Measurements from ENCODE around the gene GALNT15.

Gene GALNT15

DNA sequence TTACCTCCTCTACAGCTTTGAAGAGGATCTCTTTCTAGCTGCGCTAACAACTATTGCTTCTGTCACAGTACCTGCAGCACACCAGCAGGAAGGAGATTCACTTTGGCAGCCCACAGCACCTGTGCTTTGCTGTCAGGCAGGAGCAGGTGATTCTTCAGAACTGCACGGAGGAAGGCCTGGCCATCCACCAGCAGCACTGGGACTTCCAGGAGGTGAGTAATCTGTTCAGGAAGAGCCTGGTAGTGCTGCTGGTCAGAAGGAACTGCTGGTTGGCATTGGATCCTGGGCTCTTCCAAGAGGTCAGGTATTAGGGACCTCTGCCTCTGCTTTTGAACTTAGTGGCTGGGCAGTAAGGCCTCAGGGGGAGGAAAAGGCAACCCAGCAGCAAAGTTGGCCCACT lies 48.1 kb downstream of the GALNT15 start:
- no peak for DNase-seq (ENCODE audit: low spot score)

DNA sequence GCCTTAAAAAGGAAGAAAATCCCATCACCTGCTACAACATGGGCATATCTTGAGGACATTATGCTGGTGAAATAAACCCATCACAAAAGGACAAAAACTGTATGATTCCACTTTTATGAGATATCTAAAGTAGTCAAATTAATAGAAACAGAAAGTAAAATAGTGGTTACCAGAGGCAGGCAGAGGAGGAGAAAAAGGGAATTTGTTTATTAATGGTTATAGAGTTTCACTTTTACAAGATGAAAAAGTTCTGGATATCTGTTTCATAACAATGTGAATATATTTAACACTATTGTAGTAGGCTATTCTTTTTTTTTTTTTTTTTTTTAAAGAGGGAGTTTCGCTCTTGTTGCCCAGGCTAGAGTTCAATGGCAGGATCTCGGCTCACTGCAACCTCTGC lies 49.8 kb downstream of the GALNT15 start:
- DNase-seq (ENCODE audit: low spot score), result no peak

DNA sequence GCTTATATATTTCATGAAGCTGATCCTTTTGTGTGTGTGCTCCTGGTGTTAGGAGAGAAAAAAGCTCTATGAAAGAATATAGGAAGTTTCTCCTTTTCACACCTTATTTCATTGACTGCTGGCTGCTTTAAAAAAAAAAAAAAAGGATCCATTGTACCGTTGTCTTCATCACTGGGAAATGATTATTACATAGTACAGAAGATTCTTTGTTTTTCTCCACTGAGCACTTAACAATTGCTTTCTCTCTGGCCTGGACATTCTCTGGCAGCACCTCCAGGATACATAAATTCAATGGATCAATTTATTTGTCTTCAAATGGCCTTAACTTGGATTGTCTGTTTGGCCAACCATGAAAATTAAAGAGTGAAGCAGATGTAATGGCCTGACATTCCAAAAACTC lies 53.1 kb downstream of the GALNT15 start:
- DNase-seq (ENCODE audit: low spot score), result no peak

DNA sequence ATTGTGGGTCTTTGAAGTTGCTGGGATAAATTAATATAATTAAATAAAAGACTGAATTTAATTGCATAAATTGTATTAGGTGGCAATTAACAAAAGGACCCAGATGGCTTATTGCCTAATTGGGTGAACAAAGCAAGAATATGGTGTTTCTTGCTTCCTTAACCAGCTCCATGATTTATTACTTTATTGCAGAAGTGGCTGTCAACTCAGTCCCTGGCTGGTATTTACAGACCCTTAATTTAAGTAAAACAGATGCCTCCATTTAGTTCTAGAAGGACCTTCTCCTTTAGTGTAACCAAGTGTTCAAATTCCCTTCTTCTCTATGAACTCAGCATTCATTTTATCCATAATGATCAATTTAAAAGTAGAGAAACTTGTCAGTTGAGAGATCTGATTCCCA lies 55.2 kb downstream of the GALNT15 start:
- no peak for DNase-seq (ENCODE audit: low spot score)

DNA sequence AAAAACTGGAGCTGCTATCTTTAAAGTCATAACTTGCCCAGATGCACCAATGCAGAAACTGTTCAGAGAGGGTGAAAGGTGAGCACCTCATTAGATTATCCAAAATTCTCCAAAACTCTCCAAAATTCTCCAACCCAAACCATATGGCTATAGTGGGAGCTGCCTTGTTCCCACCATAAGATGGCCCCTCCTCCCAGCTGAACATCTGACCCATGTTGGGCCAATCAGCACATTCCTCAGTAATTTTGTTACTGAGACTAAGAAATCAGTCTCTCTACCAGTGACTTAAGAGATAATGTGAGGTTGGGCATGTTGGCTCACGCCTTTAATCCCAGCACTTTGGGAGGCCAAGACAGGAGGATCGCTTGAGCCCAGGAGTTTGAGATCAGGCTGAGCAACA lies 57.5 kb downstream of the GALNT15 start:
- DNase-seq (ENCODE audit: low spot score), result no peak

DNA sequence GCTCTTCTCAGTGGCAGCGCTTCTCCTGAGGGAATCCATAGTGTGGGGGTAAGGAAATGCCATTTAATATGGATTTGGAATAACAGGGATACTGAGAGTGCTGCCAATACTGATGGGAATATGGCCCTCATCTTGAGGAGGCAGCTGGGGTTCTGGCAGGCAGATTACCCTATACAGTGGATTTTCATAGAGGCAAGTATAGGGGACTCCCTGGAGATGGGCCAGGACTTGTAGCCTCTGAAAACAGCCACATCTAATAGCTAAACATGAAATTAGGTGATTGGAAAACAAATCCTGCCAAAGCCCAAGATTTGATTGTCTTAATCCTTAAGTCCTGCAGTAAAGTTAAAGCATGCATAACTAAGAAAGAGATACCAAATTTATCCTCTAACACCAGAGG lies 59.3 kb downstream of the GALNT15 start:
- DNase-seq (ENCODE audit: low spot score), result no peak

DNA sequence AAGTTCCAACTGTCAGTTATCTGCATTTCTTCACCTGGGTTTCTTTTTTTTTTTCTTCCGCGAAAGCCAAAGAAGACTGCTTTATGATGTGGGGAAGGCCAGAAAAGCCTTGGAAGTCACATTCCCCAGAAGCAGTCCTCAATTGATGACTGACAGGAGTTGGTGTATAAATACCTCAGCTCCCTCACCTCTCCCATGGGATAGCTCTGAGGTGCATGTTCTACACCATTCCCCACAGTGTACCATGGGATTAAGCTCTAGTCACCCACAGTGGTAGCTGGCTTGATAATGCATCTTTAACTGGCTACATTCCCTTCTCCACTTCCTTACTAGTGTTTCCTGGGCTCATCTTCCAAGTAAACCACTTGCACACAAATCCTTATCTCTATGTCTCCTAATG lies 59.8 kb downstream of the GALNT15 start:
- no peak for DNase-seq (ENCODE audit: low spot score)

DNA sequence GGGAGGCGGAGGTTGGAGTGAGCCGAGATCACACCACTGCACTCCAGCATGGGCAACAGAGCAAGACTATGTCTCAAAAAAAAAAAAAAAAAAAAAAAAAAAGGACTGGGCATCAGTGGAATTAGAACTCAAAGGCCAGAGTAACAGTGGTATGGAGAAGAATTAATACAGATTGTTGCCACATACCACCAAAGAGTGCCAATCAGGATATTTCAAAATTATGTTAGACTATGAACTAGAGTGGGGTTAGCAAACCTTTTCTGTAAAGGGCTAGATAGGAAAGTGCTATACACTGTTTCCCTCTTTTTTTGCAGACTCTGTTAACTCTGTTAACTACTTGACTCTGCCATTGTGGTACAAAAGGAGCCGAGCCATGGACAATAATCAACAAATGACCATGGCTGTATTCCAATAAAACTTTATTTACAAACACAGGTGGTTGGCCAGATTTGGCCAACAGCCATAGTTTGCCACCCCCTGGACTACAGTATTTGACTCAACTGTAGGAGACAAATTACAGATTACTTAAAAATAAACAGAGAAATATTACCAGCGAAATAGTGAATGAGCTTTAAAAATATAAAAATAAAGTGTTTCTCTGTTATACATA lies 61.7 kb downstream of the GALNT15 start:
- DNase-seq (ENCODE audit: low spot score), result no peak

DNA sequence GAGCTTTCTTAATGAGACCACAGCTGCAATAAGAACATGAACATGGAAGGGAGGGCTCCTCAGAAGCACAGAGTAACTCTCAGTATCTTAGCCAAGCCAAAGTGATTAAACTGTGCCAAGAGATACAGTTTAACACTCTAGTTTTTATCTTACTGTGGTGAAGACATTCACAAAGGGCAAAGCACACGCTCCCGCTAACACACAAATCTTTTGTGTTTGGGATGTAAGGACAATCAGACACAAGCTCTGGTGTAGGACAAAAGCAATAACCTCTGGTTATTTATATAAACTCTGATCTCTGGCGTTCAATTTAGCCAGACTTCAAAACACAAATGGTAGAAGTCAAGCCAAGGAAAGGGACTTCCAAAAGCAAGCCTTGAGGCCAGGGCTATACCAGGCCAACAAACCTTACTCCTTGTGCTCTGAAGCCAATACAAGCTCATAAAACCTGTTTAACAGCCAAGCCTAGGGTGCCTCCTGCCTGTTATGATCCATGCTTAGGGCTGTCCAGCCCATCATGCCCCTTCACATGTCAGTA lies 62.4 kb downstream of the GALNT15 start:
- DNase-seq (ENCODE audit: low spot score), result no peak

DNA sequence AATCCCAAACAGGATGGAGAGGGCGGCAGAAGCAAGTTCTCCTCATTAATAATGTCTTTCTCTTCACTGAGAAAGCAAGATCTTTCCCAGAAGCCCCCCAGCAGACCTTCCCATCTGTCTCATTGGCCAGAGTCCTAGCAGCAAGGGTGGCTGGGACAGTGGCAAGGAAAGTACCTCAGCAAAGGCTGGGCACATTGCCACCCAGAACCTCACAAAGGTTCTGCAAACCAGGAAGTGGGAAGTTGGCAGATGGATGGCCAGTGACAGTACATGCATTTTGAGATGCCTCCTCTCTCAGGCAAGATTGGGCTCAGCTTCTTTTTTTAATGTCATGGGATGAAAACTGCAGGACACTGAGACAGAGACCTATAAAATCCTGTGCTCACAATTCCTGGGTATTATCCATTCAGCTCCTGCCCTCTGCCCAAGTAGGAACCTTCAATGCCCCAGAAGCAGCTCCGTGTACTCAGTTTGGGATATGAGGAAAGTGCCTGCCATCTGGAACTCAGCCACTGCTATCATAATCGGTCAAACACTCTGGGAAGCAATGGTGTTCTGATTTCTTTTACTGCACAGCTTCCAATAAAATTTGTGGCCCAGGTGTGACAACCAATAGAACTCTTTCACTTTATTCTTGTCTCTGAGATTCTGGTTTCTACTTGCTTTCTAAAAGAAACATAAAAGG lies 64.7 kb downstream of the GALNT15 start:
- no peak for DNase-seq (ENCODE audit: low spot score)

DNA sequence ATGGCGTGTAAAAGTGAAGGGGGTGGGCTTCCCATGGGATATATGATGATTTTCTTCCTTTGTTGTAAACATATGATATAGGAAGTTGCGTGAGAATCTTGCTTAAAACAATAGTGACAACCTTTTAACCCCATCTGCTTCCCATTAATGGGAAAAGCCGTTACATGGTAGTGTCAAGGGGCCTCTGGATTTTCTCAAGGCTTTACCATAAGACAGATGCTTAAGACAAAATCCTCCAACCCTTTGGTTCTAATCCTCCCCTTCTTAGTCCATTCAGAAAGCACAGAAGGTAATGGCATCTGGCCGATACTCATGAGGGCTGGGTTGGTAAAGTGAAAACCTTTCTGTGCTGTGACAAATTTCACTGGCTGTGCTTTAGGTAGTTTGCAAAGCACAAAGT lies 65.3 kb downstream of the GALNT15 start:
- DNase-seq (ENCODE audit: low spot score), result peak; percentile 31

DNA sequence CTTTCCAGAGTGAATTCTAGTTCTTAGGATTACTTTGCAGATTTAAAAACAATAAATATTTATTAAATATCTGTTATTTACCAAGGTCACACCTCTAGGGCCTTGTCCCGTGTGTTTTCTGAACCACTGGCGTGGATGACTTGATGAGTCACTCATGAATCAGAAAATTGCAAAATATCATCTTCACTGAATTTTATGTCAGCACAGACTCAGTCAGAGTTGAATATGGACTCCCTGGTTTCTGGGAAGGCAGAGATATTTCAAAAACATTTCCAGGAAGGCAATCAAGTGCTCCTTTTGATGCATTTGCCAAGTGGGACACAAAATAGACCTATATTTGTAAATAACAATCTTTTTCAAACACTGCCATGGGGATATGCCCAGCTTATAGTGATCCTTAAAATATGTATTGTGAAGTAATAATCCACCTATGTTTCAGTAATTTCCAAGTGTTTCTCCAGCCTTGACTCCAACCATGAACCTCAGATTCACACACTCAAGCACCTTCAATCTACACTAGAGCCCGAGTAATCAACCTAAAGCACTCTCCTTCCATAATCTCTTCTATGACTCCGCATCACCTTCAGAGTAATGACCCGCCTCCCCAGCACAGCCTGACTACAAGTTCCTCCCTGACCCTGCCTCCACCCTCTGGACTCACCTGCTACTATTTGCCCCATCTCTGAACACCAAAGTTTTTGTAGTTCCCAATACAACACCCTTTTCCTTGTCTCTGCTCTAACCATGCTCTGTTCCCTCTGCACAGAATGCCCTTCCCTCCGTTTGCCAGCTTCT lies 65.9 kb downstream of the GALNT15 start:
- no peak for DNase-seq (ENCODE audit: low spot score)

DNA sequence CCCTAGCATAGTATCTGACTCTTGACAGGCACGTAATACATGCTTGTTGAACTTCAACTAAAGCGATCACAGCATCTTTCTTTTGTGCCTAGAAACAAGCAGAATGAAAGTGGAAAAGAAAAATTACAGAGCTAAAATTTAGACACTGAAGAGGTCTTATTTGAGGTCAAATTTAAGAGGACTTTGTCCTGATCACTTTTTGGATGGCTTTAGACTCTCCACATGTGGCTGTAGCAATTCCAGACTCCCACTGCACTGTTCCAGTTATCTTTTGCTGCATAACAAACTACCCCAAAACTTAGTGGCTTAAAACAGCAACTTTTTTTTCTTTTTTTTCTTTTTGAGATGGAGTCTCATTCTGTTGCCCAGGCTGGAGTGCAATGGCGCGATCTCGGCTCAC lies 66.7 kb downstream of the GALNT15 start:
- no peak for DNase-seq (ENCODE audit: low spot score)

DNA sequence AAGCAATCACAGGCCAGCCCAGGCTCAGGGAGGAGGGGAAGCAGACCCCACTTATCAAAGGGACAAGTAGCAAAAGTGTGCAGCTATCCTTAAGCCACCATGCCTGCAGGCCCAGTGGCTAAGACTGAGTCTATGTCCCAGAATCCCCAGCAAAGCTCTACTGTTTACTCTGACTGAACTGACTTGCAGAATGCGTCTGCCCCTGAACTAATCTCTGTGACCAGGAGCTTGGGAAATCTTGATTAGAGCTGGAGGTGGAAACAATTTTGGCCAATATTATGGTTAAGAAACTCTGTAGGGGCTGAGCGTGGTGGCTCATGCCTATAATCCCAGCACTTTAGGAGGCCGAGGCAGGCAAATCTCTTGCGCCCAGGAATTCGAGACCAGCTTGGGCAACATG lies 67.7 kb downstream of the GALNT15 start:
- DNase-seq (ENCODE audit: low spot score), result no peak

DNA sequence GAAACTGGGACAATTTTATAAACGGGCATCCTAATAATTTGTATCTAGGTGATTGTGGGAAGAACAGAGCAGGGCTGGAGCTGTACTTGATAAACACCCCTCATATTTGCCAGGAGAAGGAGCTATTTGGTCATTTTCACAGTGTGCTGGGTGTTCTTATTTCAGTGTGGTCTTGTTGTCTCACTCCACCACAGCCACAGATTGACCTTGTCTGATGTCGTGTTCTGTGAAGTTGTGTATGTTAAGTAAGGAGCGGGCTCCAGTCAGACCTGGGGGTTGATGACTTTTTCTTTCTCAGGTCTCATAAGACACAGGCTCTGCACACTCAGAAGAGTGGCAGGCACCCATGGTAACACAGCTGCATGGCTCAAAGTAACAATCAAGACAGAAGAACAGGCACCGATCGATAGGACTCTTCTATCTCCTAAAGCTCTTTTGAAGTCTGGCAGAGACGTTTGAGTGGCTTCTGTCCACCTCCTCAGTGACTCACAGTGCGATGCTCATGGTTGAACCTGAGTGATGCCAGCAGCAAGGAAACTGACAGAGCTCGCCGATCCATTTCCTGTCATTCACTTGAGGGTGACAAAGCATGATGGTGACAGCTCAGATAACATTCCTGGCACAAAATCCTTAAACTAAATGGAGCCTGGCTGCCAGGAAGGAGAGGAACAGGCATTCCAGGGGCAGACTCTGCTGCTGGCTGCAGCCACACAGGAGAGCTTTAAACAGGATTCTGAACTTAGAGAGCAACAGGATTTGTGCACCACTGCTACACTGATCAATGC lies 69.4 kb downstream of the GALNT15 start:
- no peak for DNase-seq (ENCODE audit: low spot score)

DNA sequence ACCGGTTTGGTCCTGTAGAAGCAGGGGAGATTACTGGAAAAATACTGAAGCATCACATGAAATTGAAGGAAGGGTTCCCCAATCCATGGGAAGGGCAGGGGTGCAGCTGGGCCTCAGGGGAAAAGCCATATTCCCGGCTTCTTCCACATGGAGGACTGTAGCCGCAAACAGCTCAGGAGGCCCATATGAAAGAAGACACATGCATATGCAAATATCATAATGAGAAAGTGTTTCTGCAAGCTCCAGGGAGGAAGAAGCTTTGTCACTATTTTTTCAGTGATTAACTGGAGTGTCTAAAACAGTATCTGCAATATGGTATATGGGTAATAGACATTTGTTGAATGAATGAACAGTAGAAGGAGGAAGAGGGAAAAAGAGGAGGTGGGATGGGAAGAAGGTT lies 71.1 kb downstream of the GALNT15 start:
- DNase-seq (ENCODE audit: low spot score), result no peak

DNA sequence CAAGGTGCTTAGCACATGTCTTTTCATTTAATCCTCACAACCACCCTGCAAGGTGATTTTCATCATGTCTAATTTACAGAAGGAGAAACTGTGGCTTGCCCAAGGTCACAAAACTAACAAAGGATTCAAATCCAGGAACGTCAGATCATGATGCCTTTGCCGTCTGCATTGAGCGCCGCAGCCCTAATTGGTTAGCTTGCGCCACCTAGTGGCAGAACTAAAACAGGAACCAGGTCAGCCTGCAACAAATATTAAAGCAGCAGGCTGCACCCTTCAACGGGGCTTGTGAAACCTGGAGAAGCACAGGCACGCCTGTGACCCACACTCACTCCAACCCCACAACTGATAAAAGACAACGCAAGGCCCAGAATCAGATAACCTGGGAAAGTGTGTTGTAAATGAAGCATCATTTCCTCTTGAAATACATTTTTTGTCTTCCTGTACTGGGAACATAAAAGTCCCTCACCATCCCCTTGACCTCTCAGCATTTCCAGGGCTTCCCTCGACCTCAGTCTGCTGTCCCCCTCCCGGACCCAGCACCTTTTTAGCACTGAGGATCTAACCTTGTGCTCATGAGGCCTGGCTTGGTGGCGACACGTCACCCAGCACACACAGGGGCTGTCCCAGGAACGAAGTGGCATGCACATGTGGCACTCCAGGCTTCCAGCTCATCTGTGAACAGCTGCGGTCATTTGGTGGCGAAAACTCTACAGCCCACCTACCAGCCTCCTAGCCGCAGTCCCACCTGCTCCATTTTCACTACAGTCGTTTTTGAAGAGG lies 73.0 kb downstream of the GALNT15 start:
- peak; percentile 88 for DNase-seq (ENCODE audit: low spot score)

DNA sequence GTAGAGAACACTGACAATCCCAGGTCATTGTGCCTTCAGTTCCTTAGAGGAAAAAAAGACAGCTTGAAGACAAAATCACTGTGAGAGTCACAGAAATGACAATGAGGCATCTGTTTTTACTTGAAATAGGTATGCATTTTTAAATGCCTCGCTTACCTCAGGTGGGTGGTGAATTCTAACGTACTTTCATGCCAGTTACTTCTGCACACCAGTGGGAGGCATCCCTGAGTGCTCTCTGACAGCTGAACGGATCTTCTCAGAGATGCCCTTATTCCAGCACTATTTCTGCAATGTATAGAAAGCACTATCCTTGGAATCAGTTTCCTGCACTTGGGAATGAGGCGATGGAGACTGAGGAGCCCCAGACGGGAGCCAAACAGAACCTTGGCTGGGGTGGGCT lies 74.1 kb downstream of the GALNT15 start:
- DNase-seq (ENCODE audit: low spot score), result no peak

DNA sequence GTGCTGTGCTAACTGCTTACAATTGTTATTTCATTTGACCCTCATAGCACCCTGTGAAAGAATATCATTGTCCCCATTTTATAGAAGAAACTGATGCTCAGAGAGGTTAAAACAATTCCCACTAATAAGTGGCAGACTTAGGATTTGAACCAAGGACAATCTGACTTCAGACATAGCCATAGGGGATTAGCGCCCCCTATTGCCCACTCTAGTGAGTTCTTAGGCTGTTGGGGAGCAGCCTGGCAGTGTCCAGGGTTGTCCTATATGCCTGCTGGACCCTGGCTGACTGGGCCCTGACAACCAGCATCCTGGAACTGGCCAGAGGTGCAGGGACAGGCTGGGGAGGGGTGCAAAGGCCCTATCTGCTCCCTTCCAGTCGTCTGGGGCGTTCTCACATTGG lies 74.9 kb downstream of the GALNT15 start:
- peak; percentile 37 for DNase-seq (ENCODE audit: low spot score)

DNA sequence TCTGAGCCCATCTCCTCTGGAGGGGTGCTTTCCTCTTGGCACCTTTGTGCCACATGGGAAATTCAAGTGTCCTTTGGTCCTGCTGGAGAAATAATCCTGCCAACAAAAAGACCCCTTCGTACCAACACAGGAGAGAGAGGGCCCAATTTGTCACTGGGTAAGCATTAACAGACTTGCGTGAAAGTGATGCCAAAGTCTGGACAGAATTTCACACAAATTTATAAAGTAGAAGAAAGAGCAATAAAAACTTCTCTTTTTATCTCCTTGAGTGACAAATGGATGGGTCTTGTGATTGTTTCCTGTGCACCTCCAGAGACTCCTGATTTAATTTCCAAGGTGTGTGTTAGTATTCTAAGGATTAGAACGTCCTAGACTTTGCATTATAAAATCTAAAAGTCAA lies 75.4 kb downstream of the GALNT15 start:
- no peak for DNase-seq (ENCODE audit: low spot score)
